Dermis blood vessel endothelial cell (primary cell): ENCODE measurements around the gene SLC36A4. TPM values are rescaled to one million over a fixed set of nuclear protein-coding genes. Genes with fewer than 3 reads are reported as not detected.
"Not testable (repeated sequence)": the region's sequence is repeated elsewhere in the genome, so short reads cannot be mapped to it uniquely, and the experiment has no call there.

Experiments used
- DNase-seq: peaks from one replicate; pipeline ENCODE4 v3.0.0; 2010
- total RNA-seq: library from RNA; depleted of rRNA; stranded (reverse); fragments of >200 nt; gene quantifications from 2 replicates; pipeline ENCODE4 v1.2.3, GENCODE V29; 2014

The SLC36A4 gene
- total RNA-seq, 1 donor from 2014 or later = 6.3 TPM

GRCh38 chr11:93193731-93194130 is 4.1 kb downstream of the SLC36A4 start:
- no peak for DNase-seq

GRCh38 chr11:93192163-93192562 is 5.6 kb downstream of the SLC36A4 start:
- no peak for DNase-seq

- DNase-seq = no peak
Observed at GRCh38 chr11:93189462-93189861, 8.3 kb downstream of the SLC36A4 start.

- no peak for DNase-seq
Observed at GRCh38 chr11:93188726-93189125, 9.1 kb downstream of the SLC36A4 start.

DNA sequence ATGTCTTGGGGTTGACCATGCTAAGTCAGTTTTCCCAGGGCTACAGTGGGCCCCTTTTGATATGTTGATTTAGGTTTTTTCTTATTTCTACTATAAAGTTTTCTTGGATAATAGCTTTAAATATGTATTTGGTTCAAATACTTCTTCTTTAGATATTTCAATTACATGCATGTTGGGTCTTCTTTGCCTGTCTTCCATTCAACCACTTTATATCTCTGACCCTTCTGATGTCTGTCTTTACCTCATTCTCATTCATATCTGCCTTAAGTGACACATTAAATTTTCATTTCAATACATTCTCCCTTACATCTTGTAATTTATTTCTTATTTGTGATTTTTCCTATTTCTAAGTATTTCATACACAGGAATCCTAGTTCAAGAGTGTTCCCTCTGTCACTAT is 10.5 kb downstream of the SLC36A4 start:
- DNase-seq = no peak

- DNase-seq = not testable (repeated sequence)
Observed at GRCh38 chr11:93177891-93178290, 19.9 kb downstream of the SLC36A4 start.

DNA sequence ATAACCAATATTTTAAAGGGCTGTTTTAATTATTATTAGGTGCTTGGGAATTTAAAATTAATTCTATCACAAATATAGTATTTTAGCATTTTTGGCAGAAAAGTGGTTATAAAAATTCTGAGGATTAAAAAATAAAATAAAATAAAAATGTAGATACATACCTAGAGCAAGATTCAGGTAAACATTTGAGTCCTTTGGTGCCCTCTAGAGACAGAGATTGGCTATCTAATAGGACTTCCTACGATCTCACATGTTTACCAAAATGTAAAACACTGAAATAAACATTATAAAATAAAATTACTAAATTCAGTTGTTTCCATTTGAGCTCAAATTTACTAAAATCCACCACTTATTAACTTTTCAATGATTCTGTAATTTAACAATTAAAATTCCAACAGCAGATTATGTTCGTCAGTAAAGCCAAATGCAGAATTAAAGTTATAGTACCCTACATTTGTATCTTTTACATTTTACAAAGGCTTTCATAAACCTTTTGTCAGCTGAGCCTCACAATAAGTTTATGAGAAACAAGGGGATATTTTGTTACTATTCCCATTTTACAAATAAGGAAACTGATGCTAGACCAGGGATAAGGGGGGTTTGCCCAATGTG is 27.7 kb downstream of the SLC36A4 start:
- DNase-seq = peak; percentile 66

DNA sequence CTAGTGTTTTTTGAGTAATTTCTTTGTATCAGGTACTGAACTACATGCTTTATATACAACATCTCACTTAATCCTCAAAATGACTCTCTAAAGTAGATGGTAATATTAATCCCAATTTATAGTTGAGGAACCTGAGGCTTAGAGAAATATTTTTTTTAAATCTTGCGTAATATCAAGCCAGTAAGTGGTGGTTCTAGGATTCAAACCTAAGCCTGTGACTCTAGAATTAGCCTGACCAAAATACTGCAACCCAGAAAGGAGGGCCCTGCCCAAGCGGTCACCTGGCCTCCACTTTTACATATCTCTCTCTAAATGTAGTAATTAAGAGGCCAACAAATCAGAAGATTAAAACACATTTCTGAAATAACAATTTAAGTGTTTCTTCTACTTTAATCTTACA is 28.6 kb downstream of the SLC36A4 start:
- no peak for DNase-seq

DNA sequence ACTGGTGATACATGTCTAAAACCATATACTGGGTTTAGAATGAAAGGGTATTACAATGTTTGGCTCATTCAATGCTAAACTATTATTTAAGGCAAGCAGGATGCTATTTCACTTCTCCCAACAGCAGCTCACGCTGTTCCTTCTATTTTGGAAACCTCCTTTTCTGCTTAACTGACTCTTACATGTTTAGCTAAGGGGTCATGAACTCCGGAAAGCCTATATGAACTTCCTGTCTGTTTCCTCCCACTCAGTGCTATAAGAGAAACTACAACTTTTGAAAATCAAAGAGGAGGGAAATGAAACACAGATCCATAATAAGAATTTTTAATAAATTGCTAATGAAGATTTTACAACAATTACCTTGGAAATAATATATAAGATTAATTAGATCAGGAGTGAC is 30.9 kb downstream of the SLC36A4 start:
- DNase-seq = peak; percentile 9

- DNase-seq = no peak
Observed at GRCh38 chr11:93166194-93166593, 31.6 kb downstream of the SLC36A4 start.

DNA sequence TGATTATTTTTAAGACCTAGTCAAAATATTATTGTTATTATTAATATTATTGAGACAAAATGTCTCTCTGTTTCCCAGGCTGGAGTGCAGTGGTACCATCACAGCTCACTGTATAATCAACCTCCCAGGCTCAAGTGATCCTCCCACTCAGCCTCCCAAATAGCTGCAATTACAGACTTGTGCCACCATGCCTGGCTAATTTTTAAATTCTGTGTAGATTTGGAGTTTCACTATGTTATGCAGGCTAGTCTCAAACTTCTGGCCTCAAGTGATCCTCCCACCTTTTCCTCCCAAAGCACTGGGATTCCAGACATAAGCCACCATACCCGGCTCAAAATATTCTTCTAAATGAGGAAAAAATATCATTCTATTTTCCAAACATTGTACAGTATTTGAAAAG is 37.0 kb downstream of the SLC36A4 start:
- DNase-seq = peak; percentile 24

DNA sequence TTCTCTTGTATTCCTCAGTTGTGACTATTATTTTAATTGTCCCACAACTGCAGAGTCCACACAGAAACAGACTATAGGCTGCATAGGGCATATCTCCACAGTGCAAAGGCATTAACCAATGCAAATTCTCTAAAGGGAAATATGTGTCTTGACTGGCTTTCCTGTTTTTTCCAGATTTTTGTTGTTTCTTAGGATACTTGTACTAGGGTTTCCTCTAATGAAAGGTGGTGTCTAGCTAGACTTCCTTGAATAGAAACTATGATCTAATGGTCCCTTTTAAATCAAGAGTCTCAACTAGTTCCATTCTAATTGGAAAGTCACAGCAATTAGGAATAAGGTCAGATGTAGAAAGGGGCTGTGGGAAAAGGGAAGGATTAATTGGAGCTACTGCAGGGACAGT is 37.6 kb downstream of the SLC36A4 start:
- peak; percentile 73 for DNase-seq

DNA sequence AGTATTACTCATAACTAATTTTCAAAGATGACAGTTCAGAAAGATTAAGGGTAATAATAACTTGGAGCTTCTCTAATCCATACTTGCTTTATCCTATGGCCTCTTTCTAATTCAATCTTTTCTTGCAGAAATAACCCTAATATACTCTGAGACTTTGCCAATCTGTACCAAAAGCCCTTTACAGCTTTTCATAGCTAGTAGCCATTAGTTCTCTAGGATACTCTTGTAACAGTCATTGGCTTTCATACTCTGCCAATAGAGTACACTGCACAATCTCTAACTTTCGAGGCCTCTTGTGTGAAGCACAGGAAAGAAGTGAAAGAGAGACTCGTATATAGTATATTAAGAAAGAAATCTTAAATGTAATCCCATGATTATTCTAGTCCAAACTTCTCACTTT is 38.1 kb downstream of the SLC36A4 start:
- DNase-seq = no peak

- DNase-seq = no peak
Observed at GRCh38 chr11:93155738-93156137, 42.1 kb downstream of the SLC36A4 start.

DNA sequence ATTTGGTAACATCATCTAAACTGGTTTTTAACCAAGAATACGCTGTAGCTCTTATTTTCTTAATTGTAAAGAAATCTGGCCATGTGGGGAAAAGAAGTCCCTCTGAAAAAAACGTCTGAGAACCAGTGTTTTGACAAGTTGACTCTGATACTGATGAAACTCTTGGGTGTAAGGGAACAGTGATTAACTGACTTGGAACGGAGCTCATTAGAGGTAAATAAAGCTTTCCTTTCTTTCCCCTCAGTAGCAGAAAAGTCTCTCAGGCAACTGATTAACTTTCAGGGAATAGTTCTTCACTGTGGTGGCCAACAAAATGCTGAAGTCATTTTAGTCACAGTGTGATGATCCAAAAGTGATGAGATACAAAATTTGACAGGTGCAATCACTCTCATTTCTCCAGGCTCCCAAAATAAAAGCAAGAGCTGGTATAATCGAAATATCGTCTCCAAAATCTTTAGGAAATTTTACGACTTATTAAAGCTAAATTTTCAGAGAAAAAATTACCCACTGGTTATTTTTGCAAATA is 52.3 kb downstream of the SLC36A4 start:
- no peak for DNase-seq

DNA sequence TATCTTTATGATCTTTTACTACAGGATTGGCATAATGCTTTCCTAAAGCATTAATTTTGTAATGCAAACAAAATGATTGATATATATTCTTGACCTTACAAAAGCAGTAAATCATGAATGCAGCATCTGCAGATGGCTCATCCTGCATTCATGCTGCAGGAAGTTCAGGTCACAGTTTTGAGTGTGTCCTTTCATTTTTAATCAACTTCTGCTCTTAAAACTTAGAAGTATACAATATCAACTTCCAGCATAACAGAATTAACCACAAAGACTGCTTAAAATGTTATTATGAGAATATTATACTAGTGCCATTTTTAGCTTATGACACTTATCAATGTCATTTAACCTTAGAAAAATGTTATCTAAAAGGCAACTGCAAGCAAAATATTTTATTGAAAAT is 54.0 kb downstream of the SLC36A4 start:
- DNase-seq = no peak

GRCh38 chr11:93143186-93143585 is 54.6 kb downstream of the SLC36A4 start:
- DNase-seq = no peak

DNA sequence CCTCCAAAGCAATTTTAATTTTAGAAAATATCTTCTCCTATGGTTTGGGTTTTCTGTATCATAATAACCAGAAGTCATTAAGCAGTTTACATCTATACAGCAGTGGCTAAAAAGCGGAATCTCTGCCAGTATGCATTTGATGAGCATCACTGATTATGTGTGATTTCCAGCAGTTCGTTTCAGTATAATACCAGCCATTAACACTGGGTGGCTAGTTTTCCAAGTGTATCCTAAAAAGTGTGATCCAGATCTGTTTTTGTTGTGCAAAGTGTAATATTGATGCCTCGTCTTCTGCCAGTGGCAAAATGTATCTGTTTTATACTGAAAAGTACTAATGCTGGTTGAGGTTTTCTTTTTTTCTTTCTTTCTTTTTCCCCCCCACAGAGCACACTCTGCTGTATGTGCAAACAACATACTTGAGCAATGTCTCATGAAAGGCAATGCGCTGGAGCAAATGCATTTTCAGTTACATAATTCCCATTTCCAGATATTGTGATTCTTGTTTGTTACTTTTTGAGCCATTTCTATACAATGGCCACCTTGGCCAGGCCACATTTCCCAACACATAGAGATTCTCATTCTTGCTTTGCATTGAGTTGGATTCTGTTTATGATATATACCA is 64.2 kb downstream of the SLC36A4 start:
- DNase-seq = no peak

DNA sequence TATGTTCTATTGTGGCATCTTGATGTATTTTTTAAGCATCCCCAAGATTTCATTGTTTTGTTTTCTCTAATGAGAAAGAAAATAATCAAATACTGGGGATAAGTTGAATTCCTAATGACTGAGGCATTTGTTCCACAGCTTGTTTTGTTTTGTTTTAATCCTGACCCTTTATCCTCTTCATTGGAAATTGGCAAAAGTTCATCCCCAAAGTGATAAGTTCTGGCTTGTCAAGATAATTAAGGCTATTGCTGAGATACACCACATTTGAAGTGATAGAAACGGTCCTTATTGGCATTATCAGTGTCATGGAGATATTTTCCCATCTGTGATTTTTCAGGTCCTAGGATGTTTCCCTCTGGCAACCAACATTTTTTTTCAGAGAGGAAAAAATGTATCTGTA is 65.0 kb downstream of the SLC36A4 start:
- no peak for DNase-seq

DNA sequence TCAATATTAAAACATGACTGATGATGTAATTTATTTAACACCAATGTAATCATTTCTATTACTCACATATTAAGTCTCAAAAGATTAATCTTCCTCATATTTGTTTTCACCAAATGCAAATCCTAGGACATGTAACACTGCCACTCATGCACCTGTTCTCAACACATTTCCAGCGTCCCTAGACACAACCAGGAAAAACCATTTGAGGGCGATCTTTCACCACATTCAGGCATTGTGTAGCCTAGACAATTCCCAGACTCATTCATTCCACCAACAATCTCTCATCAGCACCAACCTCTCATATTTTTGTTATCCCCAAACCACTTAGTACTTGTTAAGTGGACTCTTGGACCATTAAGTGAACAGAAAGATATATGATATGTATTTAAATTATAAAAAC is 66.1 kb downstream of the SLC36A4 start:
- peak; percentile 52 for DNase-seq

DNA sequence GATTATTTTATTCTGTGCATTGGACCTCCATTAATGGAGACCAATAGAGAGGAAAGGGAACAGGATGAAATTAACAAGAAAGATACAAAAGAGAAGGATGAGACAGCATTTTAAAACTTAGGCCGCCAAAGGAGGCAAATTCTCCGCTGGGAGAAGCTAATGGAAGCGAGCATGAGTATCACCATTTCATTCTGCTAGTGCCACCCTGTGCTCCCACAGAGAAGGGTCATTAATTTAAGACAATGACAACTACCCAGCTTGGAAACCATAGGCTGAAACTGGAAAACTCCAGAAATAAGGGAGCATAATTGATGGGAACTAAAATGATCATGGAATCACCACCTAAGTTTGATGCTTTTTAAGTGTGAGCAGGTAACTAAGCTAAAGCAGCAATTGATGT is 69.2 kb downstream of the SLC36A4 start:
- no peak for DNase-seq

DNA sequence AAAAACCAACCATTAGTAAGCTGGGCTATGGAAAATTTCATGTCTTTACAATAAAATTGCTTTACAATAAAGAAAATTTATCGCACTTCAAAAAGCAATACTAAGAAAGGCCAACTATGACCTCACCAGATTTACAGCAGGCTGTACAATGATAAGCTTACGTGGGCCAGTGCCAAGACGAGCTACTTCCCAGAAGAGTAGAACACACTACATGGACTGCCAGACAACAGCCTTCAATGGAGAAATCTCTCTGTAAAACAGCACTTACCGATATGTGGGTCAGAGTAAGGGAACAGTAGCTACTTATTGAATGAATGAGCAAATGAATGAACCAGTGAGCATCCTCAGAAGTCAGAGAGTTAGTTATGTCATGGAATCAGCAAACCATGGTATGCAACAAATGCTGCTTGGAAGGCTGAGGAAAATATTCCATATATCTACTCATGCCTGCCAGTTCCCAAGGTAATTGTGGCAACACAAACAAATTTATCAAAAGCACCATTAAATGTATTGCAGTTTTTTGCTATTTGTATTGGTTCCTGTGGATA is 74.4 kb downstream of the SLC36A4 start:
- no peak for DNase-seq

DNA sequence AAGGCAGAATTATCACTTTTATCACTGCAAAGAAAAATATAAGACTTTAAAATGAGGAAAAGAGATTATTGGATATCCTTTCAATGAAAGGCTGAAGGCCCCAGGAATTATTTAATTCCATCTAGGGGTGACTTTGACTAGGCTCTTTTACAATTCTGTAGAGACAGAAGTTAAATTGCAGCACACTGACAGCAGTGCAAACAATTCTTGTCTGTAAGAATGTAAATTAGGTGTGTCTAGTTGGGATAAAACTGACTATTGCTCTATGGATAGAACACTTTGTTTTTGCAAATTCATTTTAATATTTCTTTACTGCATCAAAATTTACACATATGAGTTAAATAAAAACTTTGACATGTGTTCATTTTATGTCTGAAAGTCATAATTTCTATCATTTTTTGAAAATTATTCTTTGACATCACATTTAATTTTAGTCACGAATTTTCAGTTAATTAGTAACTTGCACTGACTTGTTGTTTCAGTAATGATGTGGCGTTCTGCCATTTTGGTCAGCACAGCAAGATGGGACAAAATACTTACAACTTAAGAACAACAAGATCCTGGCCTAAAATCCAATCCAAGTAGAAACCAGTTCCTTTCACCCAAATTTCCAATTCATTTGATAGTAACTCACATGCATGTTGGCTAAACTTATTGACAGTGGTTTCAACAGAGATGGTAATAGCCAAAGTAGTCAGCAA is 75.1 kb downstream of the SLC36A4 start:
- DNase-seq = no peak

- DNase-seq = no peak
Observed at GRCh38 chr11:93118276-93118675, 79.5 kb downstream of the SLC36A4 start.
